Omental fat pad (tissue), 4 donors: ENCODE data around the gene FAM13C. TPM values are rescaled to one million over a fixed set of nuclear protein-coding genes. Genes with fewer than 3 reads are reported as not detected.

Experiments
- ATAC-seq: fragments of 150-250 bp; one replicate; pipeline ENCODE4 v1.9.1; 2016; ENCODE audit warnings: mild to moderate bottlenecking, moderate library complexity; ENCODE audit not compliant: low FRiP score
- DNase-seq: peaks from one replicate; pipeline ENCODE4 v3.0.0-alpha.2; 2019; ENCODE audit warnings: low spot score
- total RNA-seq, 4 donors: library from RNA; depleted of rRNA; stranded (reverse); fragments of >200 nt; gene quantifications; one replicate each; pipeline ENCODE4 v1.1.0, GENCODE V29; 2016
- TF ChIP-seq, protein P1 (sequence below), 3 donors: fragments of 450-650 bp; IDR thresholded peaks; one replicate each; pipeline ENCODE4 v1.5.1; 2016 to 2017; ENCODE audit warnings: antibody characterized with exemption in 3 of 3, mild to moderate bottlenecking in 3 of 3, moderate library complexity in 2 of 3

FAM13C gene
- total RNA-seq, 4 donors from 2014 or later: 2.2 to 43.0 (median 11.6) TPM

GRCh38 chr10:59222788-59223187, 139.6 kb downstream of the FAM13C start:
- ATAC-seq (no peak), DNase-seq (no peak)
- TF ChIP-seq, protein P1, sequence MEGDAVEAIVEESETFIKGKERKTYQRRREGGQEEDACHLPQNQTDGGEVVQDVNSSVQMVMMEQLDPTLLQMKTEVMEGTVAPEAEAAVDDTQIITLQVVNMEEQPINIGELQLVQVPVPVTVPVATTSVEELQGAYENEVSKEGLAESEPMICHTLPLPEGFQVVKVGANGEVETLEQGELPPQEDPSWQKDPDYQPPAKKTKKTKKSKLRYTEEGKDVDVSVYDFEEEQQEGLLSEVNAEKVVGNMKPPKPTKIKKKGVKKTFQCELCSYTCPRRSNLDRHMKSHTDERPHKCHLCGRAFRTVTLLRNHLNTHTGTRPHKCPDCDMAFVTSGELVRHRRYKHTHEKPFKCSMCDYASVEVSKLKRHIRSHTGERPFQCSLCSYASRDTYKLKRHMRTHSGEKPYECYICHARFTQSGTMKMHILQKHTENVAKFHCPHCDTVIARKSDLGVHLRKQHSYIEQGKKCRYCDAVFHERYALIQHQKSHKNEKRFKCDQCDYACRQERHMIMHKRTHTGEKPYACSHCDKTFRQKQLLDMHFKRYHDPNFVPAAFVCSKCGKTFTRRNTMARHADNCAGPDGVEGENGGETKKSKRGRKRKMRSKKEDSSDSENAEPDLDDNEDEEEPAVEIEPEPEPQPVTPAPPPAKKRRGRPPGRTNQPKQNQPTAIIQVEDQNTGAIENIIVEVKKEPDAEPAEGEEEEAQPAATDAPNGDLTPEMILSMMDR (IDR thresholded peaks at IDR 0.05): no peak

GRCh38 chr10:59216178-59216869, 146.0 kb downstream of the FAM13C start:
- TF ChIP-seq, protein P1 (IDR thresholded peaks at IDR 0.05): no peak
- ATAC-seq (no peak), DNase-seq (no peak)

- ATAC-seq (no peak), DNase-seq (no peak)
- TF ChIP-seq, protein P1 (IDR thresholded peaks at IDR 0.05): no peak
These were observed 148.2 kb downstream of the FAM13C start for GRCh38 chr10:59214160-59214559.

DNA sequence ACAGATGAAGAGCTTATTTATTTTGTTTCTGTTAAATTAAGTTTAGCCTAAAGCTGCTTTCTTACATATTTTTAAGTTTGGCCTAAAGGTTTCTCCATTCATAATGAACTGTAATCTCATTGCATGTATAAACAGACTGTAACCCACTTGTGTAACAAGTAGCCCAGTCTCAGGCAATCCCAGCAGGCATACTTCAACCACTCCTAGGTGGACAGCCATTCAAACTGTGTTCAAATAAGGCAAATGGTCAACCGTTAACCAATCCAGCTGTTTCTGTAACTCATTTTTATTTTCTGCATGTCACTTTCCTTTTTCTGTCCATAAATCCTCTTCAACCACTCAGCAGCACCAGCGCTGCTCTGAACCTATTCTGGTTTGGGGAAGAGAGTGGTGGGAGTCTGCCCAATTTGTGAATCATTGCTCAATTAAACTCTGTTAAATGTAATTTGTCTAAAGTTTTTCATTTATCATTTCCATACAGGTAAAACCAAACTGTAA, 150.0 kb downstream of the FAM13C start:
- DNase-seq: no peak

GRCh38 chr10:59206204-59206720, 156.1 kb downstream of the FAM13C start:
- ATAC-seq (no peak), DNase-seq (no peak)
- TF ChIP-seq, protein P1 (IDR thresholded peaks at IDR 0.05): no peak

More for the DNA sequence above, 150.0 kb downstream of the FAM13C start:
- TF ChIP-seq, protein P1 (IDR thresholded peaks at IDR 0.05): no peak
- ATAC-seq: no peak

Other genes with a start within 250 kb of the FAM13C start
- not detected for gene PHYHIPL, start 185.9 kb downstream of the FAM13C start, total RNA-seq